Fibroblast of the aortic adventitia (primary cell): ENCODE results near the gene CLSTN2. TPM values are rescaled to one million over a fixed set of nuclear protein-coding genes. Genes with fewer than 3 reads are reported as not detected.

ENCODE experiments used
- DNase-seq: peaks from one replicate; pipeline ENCODE4 v3.0.0-alpha.2; 2010; ENCODE audit warnings: low read depth
- H3K4me3 ChIP-seq: 2 replicates; pipeline ENCODE4 v1.5.1; 2011; ENCODE audit warnings: low read depth, mild to moderate bottlenecking, control low read depth, low read length, moderate library complexity
- CTCF ChIP-seq: IDR thresholded peaks from 2 replicates; pipeline ENCODE4 v1.5.1; 2011; ENCODE audit warnings: mild to moderate bottlenecking, low read length, control low read depth, inconsistent platforms; ENCODE audit not compliant: insufficient read depth
- total RNA-seq: library from RNA; depleted of rRNA; stranded (reverse); fragments of >200 nt; gene quantifications from 2 replicates; pipeline ENCODE4 v1.2.3, GENCODE V29; 2012; ENCODE audit warnings: low replicate concordance

Gene CLSTN2
- total RNA-seq, 1 donor = 3.2 TPM

GRCh38 chr3:140273542-140274195 is 338.7 kb downstream of the CLSTN2 start:
- no peak overlapping the region for H3K4me3 ChIP-seq
- peak; percentile 15 for DNase-seq

GRCh38 chr3:140274429-140274828 is 339.4 kb downstream of the CLSTN2 start:
- DNase-seq = no peak
- TF ChIP-seq CTCF = no peak

More at GRCh38 chr3:140273542-140274195, 338.7 kb downstream of the CLSTN2 start:
- no peak for TF ChIP-seq CTCF

GRCh38 chr3:140276703-140277102 is 341.7 kb downstream of the CLSTN2 start:
- H3K4me3 ChIP-seq = no peak overlapping the region
- peak; percentile 26 for DNase-seq
- TF ChIP-seq CTCF = peak; percentile 32

More at GRCh38 chr3:140274429-140274828, 339.4 kb downstream of the CLSTN2 start:
- no peak overlapping the region for H3K4me3 ChIP-seq

GRCh38 chr3:140277886-140278285 is 342.9 kb downstream of the CLSTN2 start:
- TF ChIP-seq CTCF = no peak
- no peak overlapping the region for H3K4me3 ChIP-seq
- DNase-seq = no peak

- TF ChIP-seq CTCF = no peak
- DNase-seq = no peak
- H3K4me3 ChIP-seq = no peak overlapping the region
Measured at GRCh38 chr3:140284372-140284771, 349.4 kb downstream of the CLSTN2 start.

- no peak overlapping the region for H3K4me3 ChIP-seq
- DNase-seq = no peak
- TF ChIP-seq CTCF = no peak
Measured at GRCh38 chr3:140285380-140285779, 350.4 kb downstream of the CLSTN2 start.

- DNase-seq = peak; percentile 1
- no peak overlapping the region for H3K4me3 ChIP-seq
- no peak for TF ChIP-seq CTCF
Measured at GRCh38 chr3:140288595-140288994, 353.6 kb downstream of the CLSTN2 start.
